Right cardiac atrium (tissue), 5 donors: Measurements from ENCODE around the gene MED14. TPM values are rescaled to one million over a fixed set of nuclear protein-coding genes. Genes with fewer than 3 reads are reported as not detected.
"Not testable (repeated sequence)": the region's sequence is repeated elsewhere in the genome, so short reads cannot be mapped to it uniquely, and the experiment has no call there.

Experiments
- ATAC-seq, 2 donors: fragments of 200-7000 bp; cut with Tn5 transposase; one replicate each; pipeline versions ENCODE4 v1.8.0 to v1.9.1; 2020; ENCODE audit warnings: moderate library complexity in 2 of 2, mild to moderate bottlenecking in 1 of 2
- DNase-seq, 3 donors: peaks; one replicate each; pipeline ENCODE4 v3.0.0-alpha.2; 2020
- H3K27ac ChIP-seq: one replicate; pipeline ENCODE4 v1.5.1; 2013; ENCODE audit warnings: mild to moderate bottlenecking, low read length, control low read depth, moderate library complexity
- H3K27me3 ChIP-seq: one replicate; pipeline ENCODE4 v1.6.1; 2013; ENCODE audit not compliant: control insufficient read depth, insufficient read depth
- H3K4me1 ChIP-seq: one replicate; pipeline ENCODE4 v1.6.1; 2013; ENCODE audit warnings: low read length; ENCODE audit not compliant: control insufficient read depth, insufficient read depth
- H3K4me3 ChIP-seq: one replicate; pipeline ENCODE4 v1.5.1; 2013; ENCODE audit warnings: low read length, control low read depth
- H3K9me3 ChIP-seq: one replicate; pipeline ENCODE4 v1.6.1; 2013; ENCODE audit warnings: low read length; ENCODE audit not compliant: control insufficient read depth
- WGBS: extraction: QIAGEN DNeasy Blood & Tissue Kit; methylation state at CpG from one replicate; pipeline ENCODE4 v1.1.7; 2013; 5-methylcytosine and 5-hydroxymethylcytosine counted together
- intact Hi-C, 4 donors: fragments of 100-400 bp; cut with DNase I; formaldehyde crosslinking; loops; one replicate each; pipeline versions ENCODE4 v1.11.0 to v1.14.0; 2022 to 2023
- long read RNA-seq, 4 donors: library from polyadenylated mRNA; unstranded; transcript quantifications; one replicate each; pipeline ENCODE4 v2.0.0, GENCODE V29; 2020 to 2021
- polyA plus RNA-seq: library from polyadenylated mRNA; stranded (reverse); fragments of 200-250 nt; gene quantifications from one replicate; pipeline ENCODE4 v1.2.3, GENCODE V29; 2013
- total RNA-seq, 4 donors: library from RNA; stranded (reverse); fragmentation: NEBNext Ultra II Directional; extraction: Animal tissue kit (Norgen Biotek cat#: 25700); gene quantifications; one replicate each; pipeline ENCODE4 v1.2.1, GENCODE V29; 2021
- donor health status: healthy with polysubstance abuse.
- donor health status: DM: no; HTN: yes; CAD: no.
- donor health status: DM: no; HTN: no; CAD: no.
- donor health status: DM: no; HTN: yes; CAD: no; lungs with severe emphysema.
- donor health status: DM: yes; HTN: yes; CAD: no.

MED14 gene
- total RNA-seq (10 to 100 TPM; 23.4 to 33.2 (median 28.9) TPM), polyA plus RNA-seq (10.0 TPM)
- long read RNA-seq, donor 1, partial matches to known transcripts, result 7 of 11 reads
- long read RNA-seq, donor 1, other reads (novel, unspliced or antisense), result 4 of 11 reads
- long read RNA-seq, donor 2, partial matches to known transcripts, result 4 of 7 reads
- long read RNA-seq, donor 2, other reads (novel, unspliced or antisense), result 3 of 7 reads
- long read RNA-seq, donor 3, partial matches to known transcripts, result 1 of 3 reads
- long read RNA-seq, donor 3, other reads (novel, unspliced or antisense), result 2 of 3 reads
- long read RNA-seq, donor 4, full-length matches to known transcripts, result 1 of 5 reads
- long read RNA-seq, donor 4, partial matches to known transcripts, result 2 of 5 reads
- long read RNA-seq, donor 4, other reads (novel, unspliced or antisense), result 2 of 5 reads

DNA sequence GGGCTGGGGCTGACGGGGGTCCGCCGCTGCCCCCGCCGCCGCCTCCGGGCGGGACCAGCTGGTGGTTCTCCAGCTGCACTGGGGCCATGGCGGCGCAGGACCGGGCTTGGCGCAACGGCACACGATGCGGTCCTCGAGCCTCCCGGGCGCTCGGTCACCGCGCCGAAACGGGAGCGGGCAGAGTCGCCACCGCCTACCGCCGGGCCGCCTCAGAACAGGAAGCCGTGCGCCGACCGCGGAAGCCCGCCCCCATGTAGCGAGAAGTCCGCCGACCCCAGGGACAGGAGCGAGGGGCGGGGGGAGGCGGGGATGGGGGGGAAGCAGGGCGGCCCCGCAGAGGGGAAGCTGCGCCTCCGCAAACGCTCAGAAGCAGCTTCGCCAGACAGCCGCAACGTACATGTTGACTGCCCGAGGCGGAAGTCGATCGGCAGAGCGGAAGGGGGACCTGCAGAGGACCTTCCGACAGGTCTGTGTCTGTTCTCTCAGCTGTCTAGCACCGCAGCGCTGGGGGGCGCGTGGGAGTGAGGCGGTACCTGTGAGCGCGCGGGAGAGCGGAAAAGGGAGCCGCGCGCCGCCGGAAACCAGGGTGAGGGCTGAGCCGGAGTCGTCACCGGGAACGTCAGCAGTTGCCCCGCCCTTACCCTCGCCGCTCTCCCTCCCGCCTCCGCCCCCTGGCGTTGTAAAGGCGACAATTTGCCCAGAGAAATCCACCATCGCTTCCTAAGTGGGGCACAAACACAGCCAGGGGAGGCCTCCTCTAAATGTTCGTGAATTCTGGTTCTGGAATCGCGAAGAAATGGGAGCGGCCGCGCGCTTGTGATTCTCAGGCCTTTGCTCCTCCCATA lies at the start of gene MED14:
Gene MED14 (minus strand): TSS at position 218 of the 845 bp plus-strand sequence. CDS start 130 bp downstream, at position 88.
- under 1% methylated on average over 88 of the region's 88 CpGs for WGBS
- intact Hi-C loops, result no loop called here
- peak; percentile 99 for ATAC-seq

DNA sequence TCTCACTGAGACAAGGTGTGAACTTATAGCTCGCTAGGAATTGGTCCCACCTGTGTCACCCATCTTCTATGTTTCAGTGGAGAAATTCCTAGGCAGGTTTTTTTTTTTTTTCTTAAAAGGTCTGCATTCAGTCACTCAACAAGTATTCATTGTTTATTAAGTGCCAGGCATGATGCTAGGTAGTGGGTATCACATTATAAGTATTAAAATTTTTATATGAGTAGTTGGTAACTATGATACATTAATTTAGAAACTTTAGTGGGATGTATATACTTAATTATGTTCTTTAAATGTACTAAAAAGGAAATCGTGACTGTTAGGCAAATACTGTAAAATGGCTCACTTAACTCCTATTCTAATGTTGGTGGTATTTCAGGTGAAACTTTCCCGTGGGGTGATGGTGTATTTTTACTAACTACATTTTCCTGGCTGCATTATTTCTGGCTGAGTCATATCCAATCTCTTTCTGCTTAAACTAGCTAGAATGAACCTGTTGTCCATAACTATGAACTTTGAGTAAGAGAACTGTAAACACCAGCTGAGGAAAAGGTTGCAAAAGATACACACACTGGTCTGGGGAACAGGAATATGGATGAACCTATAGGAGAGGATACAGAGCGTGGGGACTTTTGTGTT lies 49.3 kb upstream of the MED14 start:
- 85% methylated on average over 4 of the region's 4 CpGs for WGBS
- DNase-seq (no peak), ATAC-seq (no peak)
- Histone ChIP-seq H3K4me1 (no peaks in the 10 kb centered on the region), H3K27ac (no peak overlapping the region), H3K27me3 (no peaks in the 10 kb centered on the region), H3K4me3 (no peak overlapping the region), H3K9me3 (no peaks in the 10 kb centered on the region)
- intact Hi-C loops, result no loop called here

More for the DNA sequence above, at the start of gene MED14:
- Histone ChIP-seq H3K27me3 (no peaks in the 10 kb centered on the region), H3K9me3 (no peaks in the 10 kb centered on the region), H3K27ac (peak within 1 kb of the TSS; percentile 99), H3K4me1 (no peaks in the 10 kb centered on the region), H3K4me3 (peak within 1 kb of the TSS; percentile 80)
- peak; percentile 90 to 95 (median 93) for DNase-seq

DNA sequence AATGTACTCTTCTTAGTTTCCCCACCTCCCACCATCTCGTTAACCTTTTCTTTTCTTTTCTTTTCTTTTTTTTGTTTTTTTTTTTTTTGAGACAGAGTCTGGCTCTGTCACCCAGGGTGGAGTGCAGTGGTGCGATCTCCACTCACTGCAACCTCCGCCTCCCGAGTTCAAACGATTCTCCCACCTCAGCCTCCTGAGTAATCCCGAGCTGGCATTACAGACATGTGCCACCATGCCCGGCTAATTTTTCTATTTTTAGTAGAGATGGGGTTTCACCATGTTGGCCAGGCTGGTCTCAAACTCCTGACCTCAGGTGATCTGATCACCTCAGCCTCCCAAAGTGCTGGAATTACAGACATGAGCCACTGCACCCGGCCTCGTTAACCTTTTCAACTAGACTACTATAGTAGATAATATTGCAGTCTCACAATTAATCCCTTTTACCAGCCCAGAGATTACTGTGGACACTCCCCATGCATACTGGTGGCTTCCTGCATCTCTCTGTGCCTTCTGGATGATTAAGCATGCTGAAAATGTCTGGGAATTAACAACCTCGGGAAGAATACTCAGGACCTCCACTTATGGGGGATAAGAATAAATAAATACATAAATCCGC lies 47.4 kb upstream of the MED14 start:
- H3K4me1 ChIP-seq, H3K27ac ChIP-seq, DNase-seq, intact Hi-C loops, H3K4me3 ChIP-seq, H3K9me3 ChIP-seq, ATAC-seq, H3K27me3 ChIP-seq: not testable (repeated sequence)
- WGBS, result 77% methylated on average over 11 of the region's 11 CpGs

DNA sequence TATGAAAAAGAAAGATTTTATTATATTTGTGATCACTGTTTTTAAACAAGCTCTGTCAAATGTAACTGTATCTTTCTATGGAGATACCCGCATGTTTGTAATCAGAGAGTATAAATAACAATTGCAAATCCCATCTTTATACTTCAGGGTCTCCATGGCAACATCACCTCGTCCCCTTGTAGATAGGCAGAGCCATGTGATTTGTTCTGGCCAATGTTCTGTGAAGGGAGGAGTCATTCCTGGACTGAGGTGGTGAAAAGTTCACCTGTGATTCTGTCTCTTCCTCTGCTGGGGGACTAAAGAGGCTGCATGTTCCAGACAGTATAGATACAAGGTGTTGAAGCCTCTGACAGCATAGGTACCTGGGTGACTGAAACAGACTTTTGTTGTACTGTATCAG lies 45.6 kb upstream of the MED14 start:
- no peak for DNase-seq
- H3K4me3 ChIP-seq, result no peak overlapping the region
- H3K4me1 ChIP-seq, result no peaks in the 10 kb centered on the region
- no peaks in the 10 kb centered on the region for H3K27me3 ChIP-seq
- 73% methylated on average over 2 of the region's 2 CpGs for WGBS
- no peaks in the 10 kb centered on the region for H3K9me3 ChIP-seq
- intact Hi-C loops, result no loop called here
- ATAC-seq, result no peak
- H3K27ac ChIP-seq, result no peak overlapping the region

DNA sequence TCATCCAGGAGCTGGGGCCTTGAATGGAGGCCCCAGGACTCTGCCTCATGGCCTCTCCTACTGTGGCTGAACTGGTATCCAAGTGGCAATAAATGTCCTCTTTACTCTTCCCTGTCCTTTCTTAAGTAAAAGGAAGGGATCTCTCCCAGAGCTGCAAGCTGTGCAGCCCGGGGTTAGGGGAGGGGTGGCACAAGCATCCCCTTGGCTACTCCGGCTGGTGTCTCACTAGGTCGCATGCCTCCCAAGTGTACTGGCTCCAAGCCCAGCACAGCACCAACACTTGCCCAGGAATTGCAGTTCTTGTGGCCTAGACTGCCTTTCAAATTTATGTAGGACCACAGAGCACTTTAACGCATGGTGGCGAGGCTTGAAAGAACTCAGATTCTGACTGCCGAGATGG lies 44.7 kb upstream of the MED14 start:
- H3K27ac ChIP-seq, result no peak overlapping the region
- intact Hi-C loops, result no loop called here

DNA sequence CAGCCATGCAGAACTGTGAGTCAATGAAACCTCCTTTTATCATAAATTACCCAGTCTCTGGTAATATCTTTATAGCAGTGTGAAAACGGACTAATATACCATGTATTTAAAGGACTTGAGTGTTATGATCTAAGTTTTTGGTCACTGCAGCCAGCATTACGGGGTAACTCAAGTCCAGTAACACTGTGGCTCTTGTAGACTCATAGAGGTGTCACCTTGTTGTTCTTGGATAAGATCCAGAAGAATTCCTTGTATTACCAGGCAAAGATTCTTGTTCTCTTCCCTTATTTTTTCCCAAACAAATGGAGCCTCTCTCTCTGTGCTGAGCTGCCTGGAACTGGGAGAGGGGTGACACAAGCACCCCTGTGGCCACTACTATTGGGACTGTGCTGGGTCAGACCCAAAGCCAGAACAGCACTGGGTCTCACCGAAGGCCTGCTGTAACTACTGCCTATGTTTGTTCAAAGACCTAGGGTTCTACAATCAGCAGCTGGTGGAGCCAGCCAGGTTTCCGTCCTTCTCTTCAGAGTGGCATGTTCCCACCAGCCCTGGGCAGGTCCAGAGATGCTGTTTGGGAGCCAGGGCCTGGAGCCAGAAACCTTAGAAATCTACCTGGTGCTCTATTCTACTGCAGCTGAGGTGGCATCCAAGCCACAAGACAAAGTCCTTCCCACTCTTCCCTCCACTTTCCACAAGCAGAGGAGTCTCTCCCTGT lies 43.7 kb upstream of the MED14 start:
- no peaks in the 10 kb centered on the region for H3K4me1 ChIP-seq
- no peak overlapping the region for H3K27ac ChIP-seq
- no peak overlapping the region for H3K4me3 ChIP-seq
- ATAC-seq (no peak), DNase-seq (no peak)
- no peaks in the 10 kb centered on the region for H3K9me3 ChIP-seq
- intact Hi-C loops, result no loop called here
- 57% methylated on average over 4 of the region's 4 CpGs for WGBS
- no peaks in the 10 kb centered on the region for H3K27me3 ChIP-seq

More for the DNA sequence above, 44.7 kb upstream of the MED14 start:
- no peaks in the 10 kb centered on the region for H3K9me3 ChIP-seq
- DNase-seq (no peak), ATAC-seq (peak in 1 of 2 donors; percentile 65)
- 71% methylated on average over 6 of the region's 6 CpGs for WGBS
- H3K4me3 ChIP-seq, result no peak overlapping the region
- no peaks in the 10 kb centered on the region for H3K27me3 ChIP-seq
- no peaks in the 10 kb centered on the region for H3K4me1 ChIP-seq

DNA sequence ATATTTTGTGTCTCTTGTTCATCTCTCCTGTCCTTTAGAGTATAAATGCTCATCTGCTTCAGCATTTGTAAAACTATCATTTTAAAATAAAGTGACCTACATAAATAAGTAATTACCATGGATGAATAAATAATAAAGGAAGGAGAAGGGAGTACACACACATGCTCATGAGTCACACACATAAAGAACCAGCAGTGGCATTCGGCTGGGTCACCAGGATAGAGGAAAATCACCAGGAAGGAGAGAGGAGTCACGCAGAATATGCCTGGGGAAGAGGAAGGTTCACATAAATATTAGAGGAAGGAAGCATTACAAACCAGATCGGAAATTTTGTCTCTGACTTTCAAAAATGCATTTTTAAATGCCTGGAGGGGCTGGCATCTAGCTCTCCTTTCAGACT lies 38.5 kb upstream of the MED14 start:
- Histone ChIP-seq H3K9me3 (no peaks in the 10 kb centered on the region), H3K4me1 (no peaks in the 10 kb centered on the region), H3K27ac (no peak overlapping the region), H3K4me3 (no peak overlapping the region), H3K27me3 (no peaks in the 10 kb centered on the region)
- intact Hi-C loops, result no loop called here
- WGBS, result 32% methylated on average over 3 of the region's 3 CpGs
- ATAC-seq (peak in 1 of 2 donors; percentile 61), DNase-seq (no peak)

DNA sequence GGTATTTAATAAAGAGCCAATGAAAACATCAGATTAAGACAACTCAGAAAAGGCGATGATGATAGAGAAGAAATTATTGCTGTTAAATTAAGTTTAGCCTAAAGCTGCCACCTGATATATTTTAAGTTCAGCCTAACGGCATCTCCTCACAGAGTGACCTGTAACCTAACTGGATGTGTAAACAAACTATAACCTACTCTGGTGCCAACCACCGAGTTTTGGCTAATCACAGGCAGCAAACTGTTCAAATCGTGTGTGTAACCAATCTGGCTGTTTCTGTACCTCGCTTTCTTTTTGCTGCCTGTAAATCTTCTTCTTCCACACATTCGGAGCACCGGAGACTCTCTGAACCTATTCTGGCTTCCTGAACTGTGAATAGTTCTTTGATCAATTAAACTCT lies 37.8 kb upstream of the MED14 start:
- ATAC-seq, result no peak
- Histone ChIP-seq H3K4me1 (no peaks in the 10 kb centered on the region), H3K4me3 (no peak overlapping the region), H3K27ac (no peak overlapping the region), H3K9me3 (no peaks in the 10 kb centered on the region), H3K27me3 (no peaks in the 10 kb centered on the region)
- no peak for DNase-seq
- 71% methylated on average over 7 of the region's 7 CpGs for WGBS
- intact Hi-C loops, result no loop called here

DNA sequence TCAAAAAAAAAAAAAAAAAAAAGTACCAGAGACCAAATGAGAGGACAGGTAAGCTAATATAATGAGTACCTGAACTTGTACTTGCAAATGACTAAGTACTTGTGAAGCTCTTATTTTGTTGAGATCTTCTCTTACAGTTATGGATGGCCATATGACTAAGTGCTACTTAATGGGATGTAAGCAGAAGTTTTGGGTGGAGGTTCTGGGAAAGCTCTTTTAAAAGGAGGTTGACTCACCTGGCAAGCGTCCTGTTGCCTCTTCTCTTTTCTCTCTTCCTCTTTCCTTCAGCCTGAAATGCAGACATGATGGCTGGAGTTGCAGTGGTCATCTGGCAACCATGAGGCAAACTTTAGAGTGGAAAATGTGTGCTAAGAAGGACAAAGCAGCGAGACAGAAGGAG lies 36.9 kb upstream of the MED14 start:
- Histone ChIP-seq H3K4me3 (no peak overlapping the region), H3K4me1 (no peaks in the 10 kb centered on the region), H3K27me3 (no peaks in the 10 kb centered on the region), H3K9me3 (no peaks in the 10 kb centered on the region), H3K27ac (no peak overlapping the region)
- ATAC-seq (no peak), DNase-seq (no peak)
- intact Hi-C loops, result no loop called here
- WGBS, result 81% methylated on average over 2 of the region's 2 CpGs

DNA sequence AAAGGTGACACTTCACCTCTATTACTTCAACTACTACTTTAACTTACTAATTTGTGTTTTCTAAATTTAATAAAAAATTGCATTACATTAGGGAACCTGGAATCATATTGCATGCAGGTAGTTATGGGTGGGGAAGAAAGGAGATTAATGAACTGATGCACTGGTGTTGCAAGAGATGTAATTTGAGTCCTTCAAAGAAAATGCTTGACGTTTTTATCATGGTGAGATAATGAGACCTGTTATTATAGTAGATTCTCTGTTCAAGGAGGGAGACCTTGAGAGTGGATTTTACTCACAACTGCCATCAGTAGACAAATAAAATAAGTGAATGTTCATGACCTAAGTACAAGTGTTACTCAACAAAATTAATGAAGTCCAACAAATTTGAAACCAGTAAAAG lies 26.4 kb upstream of the MED14 start:
- intact Hi-C loops, result no loop called here
- H3K27ac ChIP-seq, result no peak overlapping the region

More for the DNA sequence above, 26.4 kb upstream of the MED14 start:
- Histone ChIP-seq H3K27me3 (no peaks in the 10 kb centered on the region), H3K4me1 (no peaks in the 10 kb centered on the region), H3K9me3 (no peaks in the 10 kb centered on the region), H3K4me3 (no peak overlapping the region)
- DNase-seq (no peak), ATAC-seq (no peak)
- 42% methylated on average over 1 of the region's 1 CpG for WGBS
